NCI-H2171 (cell line): ENCODE data around the gene FBXO46.
A peak's percentile ranks its signal among the peaks of the same experiment; 100 is the strongest.

Experiments used
- DNase-seq: peaks from one replicate; lab custom pipeline; 2025; lab: John Stamatoyannopoulos, UW

The FBXO46 gene

GRCh38 chr19:45682908-45683307 is 47.8 kb downstream of the FBXO46 start:
- no peak for DNase-seq

- DNase-seq = no peak
Observed at GRCh38 chr19:45682117-45682516, 48.6 kb downstream of the FBXO46 start.

DNA sequence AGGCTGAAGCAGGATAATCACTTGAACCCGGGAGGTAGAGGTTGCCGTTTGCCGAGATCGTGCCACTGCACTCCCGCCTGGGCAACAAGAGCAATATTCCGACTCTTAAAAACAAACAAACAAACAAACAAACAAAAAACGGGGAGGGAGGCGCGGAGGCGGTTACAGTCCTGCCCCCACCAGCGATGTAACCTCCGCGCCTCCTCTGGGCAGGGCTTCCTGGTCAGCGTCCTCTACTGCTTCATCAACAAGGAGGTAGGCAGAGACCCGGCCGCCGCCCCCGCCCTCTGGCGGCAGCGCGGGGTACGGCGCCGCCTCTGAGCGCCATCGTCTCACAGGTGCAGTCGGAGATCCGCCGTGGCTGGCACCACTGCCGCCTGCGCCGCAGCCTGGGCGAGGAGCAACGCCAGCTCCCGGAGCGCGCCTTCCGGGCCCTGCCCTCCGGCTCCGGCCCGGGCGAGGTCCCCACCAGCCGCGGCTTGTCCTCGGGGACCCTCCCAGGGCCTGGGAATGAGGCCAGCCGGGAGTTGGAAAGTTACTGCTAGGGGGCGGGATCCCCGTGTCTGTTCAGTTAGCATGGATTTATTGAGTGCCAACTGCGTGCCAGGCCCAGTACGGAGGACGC is 49.2 kb downstream of the FBXO46 start:
- DNase-seq = peak; percentile 47

DNA sequence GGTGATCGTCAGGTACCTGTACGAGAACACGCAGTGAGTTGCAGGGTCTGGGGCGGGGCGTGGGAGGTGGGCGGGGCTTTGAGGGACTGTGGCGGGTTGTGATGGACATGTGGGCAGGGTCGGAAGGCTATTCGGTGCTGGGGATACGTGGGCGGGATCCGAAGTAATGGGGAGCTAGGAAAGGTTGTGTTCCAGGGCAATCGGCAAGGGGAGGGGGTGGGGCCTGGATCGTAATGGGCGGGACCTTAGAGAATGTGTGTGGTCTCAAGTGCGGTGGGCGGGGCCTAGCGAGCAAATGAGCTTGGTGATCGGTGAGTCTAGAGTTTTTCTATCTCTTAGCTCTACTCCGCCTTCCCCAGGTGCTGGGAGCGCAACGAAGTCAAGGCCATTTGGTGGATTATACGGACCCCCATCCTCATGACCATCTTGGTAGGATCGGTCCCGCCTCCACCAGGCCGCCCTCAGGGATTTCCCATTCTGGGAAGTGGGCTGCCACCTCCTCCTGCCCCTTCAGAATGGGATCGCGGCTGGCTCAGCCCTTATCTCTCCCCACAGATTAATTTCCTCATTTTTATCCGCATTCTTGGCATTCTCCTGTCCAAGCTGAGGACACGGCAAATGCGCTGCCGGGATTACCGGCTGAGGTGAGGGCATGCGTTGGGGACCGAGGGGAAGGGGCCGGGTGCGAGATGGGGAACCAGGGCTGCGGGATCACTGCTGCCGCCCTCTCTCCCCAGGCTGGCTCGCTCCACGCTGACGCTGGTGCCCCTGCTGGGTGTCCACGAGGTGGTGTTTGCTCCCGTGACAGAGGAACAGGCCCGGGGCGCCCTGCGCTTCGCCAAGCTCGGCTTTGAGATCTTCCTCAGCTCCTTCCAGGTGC is 53.1 kb downstream of the FBXO46 start:
- DNase-seq = peak; percentile 87

DNA sequence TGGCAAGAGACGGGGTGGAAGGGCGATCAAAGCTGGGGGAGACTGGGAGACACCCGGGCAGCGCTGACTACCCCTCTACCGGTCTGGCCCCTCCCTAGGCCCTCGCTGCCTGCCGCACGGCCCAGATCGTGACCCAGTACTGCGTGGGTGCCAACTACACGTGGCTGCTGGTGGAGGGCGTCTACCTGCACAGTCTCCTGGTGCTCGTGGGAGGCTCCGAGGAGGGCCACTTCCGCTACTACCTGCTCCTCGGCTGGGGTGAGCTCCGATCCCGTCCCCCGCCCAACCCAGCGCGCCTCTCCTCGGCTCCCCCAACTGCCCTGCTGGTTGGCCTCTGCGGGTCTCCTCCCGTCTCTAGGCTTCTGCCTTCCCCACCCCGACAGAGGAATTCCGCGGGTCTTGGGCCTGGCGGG is 53.8 kb downstream of the FBXO46 start:
- DNase-seq = no peak

DNA sequence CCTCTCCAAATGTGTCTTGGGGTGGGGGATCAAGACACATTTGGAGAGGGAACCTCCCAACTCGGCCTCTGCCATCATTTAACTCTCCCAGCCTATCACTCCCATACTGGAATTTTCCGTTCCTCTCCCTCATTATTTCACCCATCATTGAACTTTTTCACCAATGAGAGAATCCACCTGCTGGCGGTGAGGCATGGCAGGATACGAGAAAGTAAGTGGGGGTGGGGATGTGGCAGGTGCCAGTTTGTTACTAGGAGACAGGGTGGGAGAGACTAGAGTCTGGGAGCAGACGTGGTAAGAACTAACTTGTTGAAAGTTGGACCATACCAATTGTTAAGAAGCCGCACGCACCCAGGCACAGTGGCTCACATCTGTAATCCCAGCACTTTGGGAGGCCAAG is 55.8 kb downstream of the FBXO46 start:
- no peak for DNase-seq

DNA sequence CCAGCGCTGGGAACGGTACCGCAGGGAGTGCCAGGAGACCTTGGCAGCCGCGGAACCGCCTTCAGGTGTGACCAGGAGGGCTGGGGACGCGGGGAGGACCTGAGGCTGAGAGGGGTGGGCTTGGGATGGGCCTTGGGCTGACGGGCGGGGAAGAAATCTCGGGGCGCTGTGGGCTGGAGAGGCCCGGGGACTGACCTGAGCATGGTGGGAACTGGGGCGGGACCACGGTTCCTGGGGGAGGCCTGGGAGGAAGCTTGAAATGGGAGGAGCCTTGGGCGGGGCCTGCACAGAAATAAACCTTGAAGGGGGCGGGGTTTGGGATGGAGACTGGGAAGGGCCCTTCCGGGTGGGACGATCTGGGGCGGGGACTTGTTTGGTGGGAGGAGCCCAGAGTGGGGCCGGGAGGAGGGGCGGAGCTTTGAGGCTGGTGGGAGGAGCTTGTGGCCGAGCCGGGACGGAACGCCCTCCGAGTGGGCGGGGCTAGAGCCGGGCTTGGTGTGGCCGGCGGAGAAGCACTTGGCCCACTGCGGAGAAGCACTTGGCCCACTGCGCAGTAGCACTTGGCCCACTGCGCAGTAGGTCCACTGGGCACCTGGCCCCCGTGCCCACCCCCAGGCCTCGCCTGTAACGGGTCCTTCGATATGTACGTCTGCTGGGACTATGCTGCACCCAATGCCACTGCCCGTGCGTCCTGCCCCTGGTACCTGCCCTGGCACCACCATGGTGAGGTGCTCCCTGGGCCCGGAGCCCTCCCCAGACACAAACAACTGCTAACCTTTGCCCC is 59.8 kb downstream of the FBXO46 start:
- no peak for DNase-seq

DNA sequence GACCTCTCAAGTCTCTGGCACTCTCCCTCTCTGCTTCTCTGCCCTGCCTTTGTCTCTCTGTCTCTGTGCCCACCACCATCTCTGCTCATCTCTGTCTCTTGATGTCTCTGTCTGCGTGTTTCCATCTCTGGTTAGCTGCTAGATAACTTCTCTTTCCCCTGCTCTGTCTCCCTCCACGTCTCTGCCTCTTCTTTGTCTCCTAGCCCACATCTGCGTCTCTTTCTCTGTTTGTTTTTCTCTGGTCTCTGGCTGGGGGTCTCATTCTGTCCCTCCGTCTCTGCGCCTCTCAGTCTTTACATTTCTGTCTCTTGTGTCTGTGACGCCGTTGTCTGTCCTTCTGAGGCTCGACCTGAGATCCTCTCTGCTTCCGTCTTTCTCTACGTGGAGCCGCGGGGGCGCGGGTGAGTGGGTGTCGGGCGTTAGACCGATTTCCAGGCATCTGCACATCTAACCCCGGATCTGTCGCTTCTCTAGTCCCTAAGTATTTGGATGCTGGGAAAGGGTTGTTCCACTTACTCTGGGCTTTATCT is 62.3 kb downstream of the FBXO46 start:
- DNase-seq = no peak

GRCh38 chr19:45667620-45668341 is 62.9 kb downstream of the FBXO46 start, which contains the start of gene GIPR:
Gene GIPR, plus strand, starts transcription at chr19:45668221. Its CDS starts 1,300 bp downstream, at chr19:45669521.
- no peak for DNase-seq

GRCh38 chr19:45664575-45664974 is 66.1 kb downstream of the FBXO46 start:
- DNase-seq = no peak

GRCh38 chr19:45663800-45664199 is 66.9 kb downstream of the FBXO46 start:
- no peak for DNase-seq

- DNase-seq = no peak
Observed at GRCh38 chr19:45660636-45661035, 70.1 kb downstream of the FBXO46 start.
